H1 (cell line): ENCODE results near the gene LTBP4. TPM values are rescaled to one million over a fixed set of nuclear protein-coding genes. Genes with fewer than 3 reads are reported as not detected.

Experiments used
- CTCF ChIA-PET: fragments of 300-600 bp; sonication (Branson Sonifier 250); formaldehyde crosslinking; loops from one replicate; lab custom pipeline; 2021; ENCODE audit not compliant: partially characterized antibody; lab: Charles Lee
- POLR2A ChIA-PET: fragments of 300-600 bp; sonication (Branson Sonifier 250); formaldehyde crosslinking; loops from one replicate; lab custom pipeline; 2021; ENCODE audit warnings: inconsistent platforms; ENCODE audit not compliant: partially characterized antibody; lab: Charles Lee
- DNase-seq, 2 experiments: peaks; one replicate each; pipeline versions ENCODE4 v3.0.0 to v3.0.0-alpha.2; 2010 to 2022; ENCODE audit warnings: low spot score in 2 of 2, low read depth in 1 of 2, mixed read lengths in 1 of 2
- FAIRE-seq: peaks from 2 replicates; lab custom pipeline; 2011; peaks lifted over from hg19 to GRCh38; lab: Jason Lieb, UNC
- H2AFZ ChIP-seq: 2 replicates; pipeline ENCODE4 v1.8.1; 2012; ENCODE audit warnings: low read length, inconsistent platforms
- H2AK5ac ChIP-seq: 2 replicates; pipeline ENCODE4 v1.6.1; 2013; ENCODE audit warnings: low read depth, low read length
- H2BK120ac ChIP-seq: replicated peaks from 2 replicates; pipeline ENCODE3; 2013; ENCODE audit warnings: low read depth, low read length, inconsistent platforms
- H2BK12ac ChIP-seq: 2 replicates; pipeline ENCODE4 v1.6.1; 2013; ENCODE audit warnings: low read depth, low read length
- H2BK15ac ChIP-seq: 2 replicates; pipeline ENCODE4 v1.6.1; 2013; ENCODE audit warnings: low read length
- H2BK20ac ChIP-seq: 2 replicates; pipeline ENCODE4 v1.6.1; 2013; ENCODE audit warnings: low read length
- H2BK5ac ChIP-seq: 2 replicates; pipeline ENCODE4 v1.6.1; 2013; ENCODE audit warnings: low read depth, low read length
- H3K14ac ChIP-seq: 2 replicates; pipeline ENCODE4 v1.6.1; 2013; ENCODE audit warnings: inconsistent platforms; ENCODE audit not compliant: insufficient read length
- H3K18ac ChIP-seq: 2 replicates; pipeline ENCODE4 v1.6.1; 2013; ENCODE audit warnings: low read length; ENCODE audit errors: extremely low read depth
- H3K23ac ChIP-seq: 2 replicates; pipeline ENCODE4 v1.6.1; 2013; ENCODE audit warnings: inconsistent platforms; ENCODE audit not compliant: insufficient read length
- H3K23me2 ChIP-seq: 2 replicates; pipeline ENCODE4 v1.6.1; 2013; ENCODE audit warnings: low read depth, low read length
- H3K27ac ChIP-seq: 2 replicates; pipeline ENCODE4 v1.6.1; 2011; ENCODE audit warnings: low read depth, low read length, inconsistent platforms
- H3K27me3 ChIP-seq, 4 experiments: replicated peaks in 1 of 4; 1 replicate in 1 of 4; 2 replicates in 3 of 4; pipeline versions ENCODE4 v1.6.1 to v1.8.1; 2011 to 2013; ENCODE audit warnings: low read length in 3 of 4, mild to moderate bottlenecking in 3 of 4, inconsistent platforms in 2 of 4, mixed read lengths in 2 of 4, moderate library complexity in 1 of 4; ENCODE audit not compliant: control insufficient read depth in 3 of 4, insufficient read depth in 3 of 4; ENCODE audit errors: extremely low read depth in 1 of 4
- H3K36me3 ChIP-seq, 4 experiments: 2 replicates each; pipeline versions ENCODE4 v1.6.1 to v1.8.1; 2011 to 2013; ENCODE audit warnings: mild to moderate bottlenecking in 4 of 4, low read length in 3 of 4, moderate library complexity in 2 of 4, control low read depth in 1 of 4, inconsistent platforms in 1 of 4; ENCODE audit not compliant: insufficient read depth in 4 of 4, control insufficient read depth in 2 of 4
- H3K4ac ChIP-seq: replicated peaks from 2 replicates; pipeline ENCODE3; 2013; ENCODE audit warnings: low read length, low read depth, mixed read lengths, inconsistent platforms; ENCODE audit not compliant: insufficient read length
- H3K4me1 ChIP-seq, 4 experiments: replicated peaks in 1 of 4; 1 replicate in 1 of 4; 2 replicates in 3 of 4; pipeline versions ENCODE4 v1.6.1 to v1.8.1; 2011 to 2013; ENCODE audit warnings: low read length in 3 of 4, inconsistent platforms in 2 of 4, mixed read lengths in 1 of 4; ENCODE audit not compliant: insufficient read depth in 4 of 4, control insufficient read depth in 3 of 4
- H3K4me2 ChIP-seq, 2 experiments: 2 replicates each; pipeline versions ENCODE4 v1.6.1 to v1.8.1; 2011 to 2013; ENCODE audit warnings: low read depth in 2 of 2, low read length in 2 of 2, control low read depth in 1 of 2, inconsistent platforms in 1 of 2, mild to moderate bottlenecking in 1 of 2; ENCODE audit not compliant: insufficient read depth in 1 of 2
- H3K4me3 ChIP-seq, 4 experiments: fragments of 200-600, 300-600 bp in 1 of 4; sonication (generic), shearing (Covaris generic), sonication (Bioruptor Twin) in 1 of 4; 2 replicates each; pipeline versions ENCODE4 v1.5.1 to v1.8.1; 2011 to 2016; ENCODE audit warnings: low read length in 4 of 4, low read depth in 3 of 4, control low read depth in 2 of 4, inconsistent platforms in 2 of 4, mild to moderate bottlenecking in 2 of 4, mixed read lengths in 1 of 4, moderate library complexity in 1 of 4; ENCODE audit not compliant: insufficient read depth in 2 of 4; ENCODE audit errors: extremely low read depth in 1 of 4
- H3K56ac ChIP-seq: replicated peaks from 2 replicates; pipeline ENCODE3; 2013; ENCODE audit warnings: low read depth, mild to moderate bottlenecking, mixed read lengths, low read length, inconsistent platforms; ENCODE audit not compliant: insufficient read length
- H3K79me1 ChIP-seq: 2 replicates; pipeline ENCODE4 v1.6.1; 2013; ENCODE audit warnings: low read depth, low read length, control low read depth
- H3K79me2 ChIP-seq, 2 experiments: 2 replicates each; pipeline versions ENCODE4 v1.6.1 to v1.8.1; 2012 to 2013; ENCODE audit warnings: low read length in 2 of 2, mild to moderate bottlenecking in 2 of 2, inconsistent platforms in 1 of 2; ENCODE audit not compliant: insufficient read depth in 2 of 2, control insufficient read depth in 1 of 2
- H3K9ac ChIP-seq, 4 experiments: replicated peaks in 1 of 4; 1 replicate in 1 of 4; 2 replicates in 3 of 4; pipeline versions ENCODE4 v1.6.1 to v1.8.1; 2011 to 2013; ENCODE audit warnings: low read depth in 3 of 4, low read length in 3 of 4, control low read depth in 2 of 4, mild to moderate bottlenecking in 2 of 4, moderate library complexity in 2 of 4, inconsistent platforms in 1 of 4; ENCODE audit errors: extremely low read depth in 1 of 4
- H3K9me3 ChIP-seq, 2 experiments: 2 replicates each; pipeline versions ENCODE4 v1.6.1 to v1.8.1; 2012 to 2013; ENCODE audit warnings: mild to moderate bottlenecking in 2 of 2, moderate library complexity in 2 of 2, control low read depth in 1 of 2, inconsistent platforms in 1 of 2, low read depth in 1 of 2, low read length in 1 of 2, mixed read lengths in 1 of 2; ENCODE audit not compliant: insufficient read depth in 2 of 2
- H4K20me1 ChIP-seq, 2 experiments: replicated peaks in 1 of 2; 2 replicates each; pipeline versions ENCODE3 to v1.8.1; 2011 to 2013; ENCODE audit warnings: inconsistent platforms in 2 of 2, low read length in 2 of 2, mild to moderate bottlenecking in 1 of 2; ENCODE audit not compliant: insufficient read depth in 2 of 2, control insufficient read depth in 1 of 2
- H4K5ac ChIP-seq: 2 replicates; pipeline ENCODE4 v1.6.1; 2013; ENCODE audit warnings: low read length, low read depth, mixed read lengths, inconsistent platforms; ENCODE audit not compliant: insufficient read length
- H4K8ac ChIP-seq: 2 replicates; pipeline ENCODE4 v1.8.0; 2013; ENCODE audit warnings: mild to moderate bottlenecking, moderate library complexity, low read length, inconsistent platforms; ENCODE audit not compliant: insufficient read depth; ENCODE audit errors: extremely low read depth
- H4K91ac ChIP-seq: replicated peaks from 2 replicates; pipeline ENCODE3; 2013; ENCODE audit warnings: low read length, mixed read lengths, inconsistent platforms; ENCODE audit not compliant: insufficient read length
- BACH1 ChIP-seq: IDR thresholded peaks from 2 replicates; pipeline ENCODE4 v1.6.1; 2012; ENCODE audit warnings: low read length, improper control_type of control experiment
- EGR1 ChIP-seq: IDR thresholded peaks from 2 replicates; pipeline ENCODE4 v1.6.1; 2011; ENCODE audit warnings: low read depth, low read length, borderline replicate concordance
- POLR2AphosphoS5 ChIP-seq: IDR thresholded peaks from 2 replicates; pipeline ENCODE4 v1.6.1; 2011; ENCODE audit warnings: low read depth, low read length
- RBBP5 ChIP-seq: IDR thresholded peaks from 2 replicates; pipeline ENCODE4 v1.7.1; 2012; ENCODE audit warnings: low read depth, mild to moderate bottlenecking, inconsistent platforms, low read length, moderate library complexity, borderline replicate concordance
- RFX5 ChIP-seq: IDR thresholded peaks from 2 replicates; pipeline ENCODE4 v1.6.1; 2011; ENCODE audit warnings: low read depth, low read length, improper control_type of control experiment, borderline replicate concordance
- SIX5 ChIP-seq: IDR thresholded peaks from 2 replicates; pipeline ENCODE4 v1.6.1; 2011; ENCODE audit warnings: mild to moderate bottlenecking, low read depth, low read length
- TBP ChIP-seq: IDR thresholded peaks from 2 replicates; pipeline ENCODE4 v1.6.1; 2011; ENCODE audit warnings: low read depth, low read length, improper control_type of control experiment
- TCF12 ChIP-seq: IDR thresholded peaks from 2 replicates; pipeline ENCODE4 v1.6.1; 2011; ENCODE audit warnings: low read depth, mild to moderate bottlenecking, low read length
- YY1 ChIP-seq: IDR thresholded peaks from 2 replicates; pipeline ENCODE4 v1.6.1; 2011; ENCODE audit warnings: low read depth, mild to moderate bottlenecking, low read length
- ZNF274 ChIP-seq: IDR thresholded peaks from 2 replicates; pipeline ENCODE4 v1.7.0; 2012; ENCODE audit warnings: low read length, borderline replicate concordance; ENCODE audit errors: extremely low read depth
- WGBS, 2 experiments: shearing (Covaris generic) in 1 of 2; methylation state at CpG; one replicate each; pipeline versions ENCODE4 v1.1.6 to v1.1.7; 2013 to 2015; ENCODE audit warnings: low lambda C conversion rate in 2 of 2, mixed read lengths in 2 of 2, inconsistent platforms in 1 of 2, low coverage in 1 of 2, missing lambda C conversion rate in 1 of 2; ENCODE audit not compliant: insufficient replicate concordance in 2 of 2, insufficient coverage in 1 of 2, insufficient read length in 1 of 2; ENCODE audit errors: extremely low coverage in 1 of 2, missing lambda C conversion rate in 1 of 2; 5-methylcytosine and 5-hydroxymethylcytosine counted together
- polyA plus RNA-seq, 7 experiments: library from polyadenylated mRNA; depleted of rRNA in 3 of 7; stranded (reverse) in 5 of 7; unstranded in 2 of 7; fragments of >200 nt in 5 of 7; fragments of 200-250 nt in 2 of 7; gene quantifications; 1 replicate in 5 of 7; 2 replicates in 1 of 7; 4 replicates in 1 of 7; pipeline versions ENCODE4 v1.2.1 to v1.2.3, GENCODE V29; 2011 to 2013; ENCODE audit warnings: missing spikeins in 2 of 7, mixed read lengths in 2 of 7
- total RNA-seq: library from RNA; stranded (reverse); fragmentation: NEBNext Ultra II Directional; extraction: Animal tissue kit (Norgen Biotek cat#: 25700); gene quantifications from 2 replicates; pipeline ENCODE4 v1.2.1, GENCODE V29; 2021
- TF ChIP-seq, protein P1 (sequence below): IDR thresholded peaks from 2 replicates; pipeline ENCODE4 v1.6.1; 2012; ENCODE audit warnings: low read length, inconsistent platforms

LTBP4 gene
- total and polyA plus RNA-seq, 2 of the 8 experiments (the other 6 are each of a cell fraction or from before 2014, with no cell fraction given), result 54.5 to 77.1 TPM

DNA sequence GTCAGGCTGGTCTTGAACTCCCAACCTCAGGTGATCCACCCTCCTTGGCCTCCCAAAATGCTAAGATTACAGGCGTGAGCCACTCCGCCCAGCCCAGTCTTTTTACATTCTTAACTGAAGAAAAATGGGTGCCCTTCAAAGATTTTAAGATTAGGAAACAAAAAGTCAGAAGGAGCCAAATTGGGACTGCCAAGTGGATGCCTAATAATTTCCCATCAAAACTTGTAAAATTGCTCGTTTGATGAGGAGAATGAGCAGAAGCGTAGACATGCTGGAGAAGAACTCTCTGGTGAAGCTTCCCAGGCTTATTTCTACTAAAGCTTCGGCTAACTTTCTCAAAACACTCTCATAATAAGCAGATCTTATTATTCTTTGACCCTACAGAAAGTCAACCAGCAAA lies 57.9 kb downstream of the LTBP4 start:
- no peak overlapping the region for H2BK12ac ChIP-seq
- no peaks in the 10 kb centered on the region; the same call in 1 of the 2 replicates for H3K23me2 ChIP-seq
- ChIA-PET CTCF (interaction anchor here (0.9 kb wide), 1 partner anchor 43 kb away, joined by 3 read pairs; no protein-coding TSS in a partner anchor), POLR2A (interaction anchor here (1.6 kb wide), 1 partner anchor 43 kb away, joined by 4 read pairs; no protein-coding TSS in a partner anchor)
- H3K4me2 ChIP-seq, result no peak overlapping the region
- no peak overlapping the region for H3K9ac ChIP-seq
- no peaks in the 10 kb centered on the region for H3K79me2 ChIP-seq
- H2AFZ ChIP-seq, result no peak overlapping the region
- H4K8ac ChIP-seq, result no peak overlapping the region
- no peak overlapping the region for H3K14ac ChIP-seq
- no peak overlapping the region for H3K23ac ChIP-seq
- FAIRE-seq (no peak), DNase-seq (no peak)
- no peaks in the 10 kb centered on the region for H3K79me1 ChIP-seq
- no peak overlapping the region for H3K27ac ChIP-seq
- H2BK120ac ChIP-seq, result no peak overlapping the region
- H4K5ac ChIP-seq, result no peak overlapping the region
- no peak overlapping the region for H2BK5ac ChIP-seq
- no peaks in the 10 kb centered on the region for H3K27me3 ChIP-seq
- H2AK5ac ChIP-seq, result no peak overlapping the region
- H3K9me3 ChIP-seq, result no peaks in the 10 kb centered on the region
- H3K36me3 ChIP-seq, result no peaks in the 10 kb centered on the region
- H2BK15ac ChIP-seq, result no peak overlapping the region
- H4K91ac ChIP-seq, result no peak overlapping the region
- no peaks in the 10 kb centered on the region for H4K20me1 ChIP-seq
- H3K18ac ChIP-seq, result no peak overlapping the region
- no peak overlapping the region for H3K4ac ChIP-seq
- TF ChIP-seq TCF12 (no peak), POLR2AphosphoS5 (no peak), RBBP5 (no peak), SIX5 (no peak), TBP (no peak), YY1 (no peak), EGR1 (no peak), ZNF274 (no peak), BACH1 (no peak), RFX5 (no peak)
- TF ChIP-seq, protein P1, sequence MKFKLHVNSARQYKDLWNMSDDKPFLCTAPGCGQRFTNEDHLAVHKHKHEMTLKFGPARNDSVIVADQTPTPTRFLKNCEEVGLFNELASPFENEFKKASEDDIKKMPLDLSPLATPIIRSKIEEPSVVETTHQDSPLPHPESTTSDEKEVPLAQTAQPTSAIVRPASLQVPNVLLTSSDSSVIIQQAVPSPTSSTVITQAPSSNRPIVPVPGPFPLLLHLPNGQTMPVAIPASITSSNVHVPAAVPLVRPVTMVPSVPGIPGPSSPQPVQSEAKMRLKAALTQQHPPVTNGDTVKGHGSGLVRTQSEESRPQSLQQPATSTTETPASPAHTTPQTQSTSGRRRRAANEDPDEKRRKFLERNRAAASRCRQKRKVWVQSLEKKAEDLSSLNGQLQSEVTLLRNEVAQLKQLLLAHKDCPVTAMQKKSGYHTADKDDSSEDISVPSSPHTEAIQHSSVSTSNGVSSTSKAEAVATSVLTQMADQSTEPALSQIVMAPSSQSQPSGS, result no peak
- no peak overlapping the region for H3K4me3 ChIP-seq
- no peak overlapping the region for H2BK20ac ChIP-seq
- no peak overlapping the region for H3K56ac ChIP-seq
- 90% methylated on average over 5 of the region's 5 CpGs; no CpG with 5 or more reads in 1 of the 2 experiments for WGBS, 2 experiments
- H3K4me1 ChIP-seq, result peaks cover 0 to 4% (median 3%) of the 10 kb centered on the region in 4 experiments; a peak in 5 of 7 replicates
